ENCODE results near the gene DMRTB1. TPM values are rescaled to one million over a fixed set of nuclear protein-coding genes. Genes with fewer than 3 reads are reported as not detected.

DMRTB1 gene
- total RNA-seq, 2 experiments from 2014 or later = not detected

- Mint-ChIP-seq H3K27me3 (peaks cover 8% of the 10 kb centered on the region), H3K4me1 (peaks cover 3% of the 10 kb centered on the region), H3K9me3 (no peaks in the 10 kb centered on the region), H3K36me3 (no peaks in the 10 kb centered on the region), H3K27ac (no peak overlapping the region), H3K4me3 (no peak overlapping the region)
- DNase-seq (no peak), ATAC-seq (ENCODE audit: low read depth) (peak; percentile 17)
- POLR2A ChIA-PET = no interaction called here
Measured at GRCh38 chr1:53498555-53499131, 39.4 kb downstream of the DMRTB1 start.

GRCh38 chr1:53499257-53500203 is 40.3 kb downstream of the DMRTB1 start:
- ATAC-seq (ENCODE audit: low read depth) (no peak), DNase-seq (no peak)
- POLR2A ChIA-PET = no interaction called here
- no peak overlapping the region for H3K27ac Mint-ChIP-seq
- H3K27me3 Mint-ChIP-seq = peaks cover 2% of the 10 kb centered on the region
- H3K4me3 Mint-ChIP-seq = no peak overlapping the region
- H3K36me3 Mint-ChIP-seq = no peaks in the 10 kb centered on the region
- H3K4me1 Mint-ChIP-seq = peaks cover 3% of the 10 kb centered on the region
- no peaks in the 10 kb centered on the region for H3K9me3 Mint-ChIP-seq

- ATAC-seq (ENCODE audit: low read depth) = no peak
- POLR2A ChIA-PET = no interaction called here
- Mint-ChIP-seq H3K27me3 (no peaks in the 10 kb centered on the region), H3K4me1 (peaks cover 3% of the 10 kb centered on the region), H3K4me3 (no peak overlapping the region), H3K36me3 (no peaks in the 10 kb centered on the region), H3K9me3 (no peaks in the 10 kb centered on the region), H3K27ac (no peak overlapping the region)
- DNase-seq = no peak
Measured at GRCh38 chr1:53500204-53501064, 41.2 kb downstream of the DMRTB1 start.

GRCh38 chr1:53501065-53502005 is 42.1 kb downstream of the DMRTB1 start:
- Mint-ChIP-seq H3K27me3 (no peaks in the 10 kb centered on the region), H3K9me3 (no peaks in the 10 kb centered on the region), H3K4me1 (peaks cover 3% of the 10 kb centered on the region), H3K27ac (no peak overlapping the region), H3K36me3 (no peaks in the 10 kb centered on the region), H3K4me3 (no peak overlapping the region)
- ATAC-seq (ENCODE audit: low read depth) (no peak), DNase-seq (no peak)
- POLR2A ChIA-PET = no interaction called here

GRCh38 chr1:53502641-53503432 is 43.6 kb downstream of the DMRTB1 start:
- Mint-ChIP-seq H3K4me3 (no peak overlapping the region), H3K4me1 (peaks cover 3% of the 10 kb centered on the region), H3K36me3 (no peaks in the 10 kb centered on the region), H3K27ac (no peak overlapping the region), H3K27me3 (no peaks in the 10 kb centered on the region), H3K9me3 (no peaks in the 10 kb centered on the region)
- POLR2A ChIA-PET = no interaction called here
- ATAC-seq (ENCODE audit: low read depth) (no peak), DNase-seq (no peak)

- Mint-ChIP-seq H3K9me3 (no peaks in the 10 kb centered on the region), H3K27me3 (no peaks in the 10 kb centered on the region), H3K4me1 (peaks cover 3% of the 10 kb centered on the region), H3K27ac (no peak overlapping the region), H3K4me3 (no peak overlapping the region), H3K36me3 (no peaks in the 10 kb centered on the region)
- no peak for DNase-seq
- POLR2A ChIA-PET = no interaction called here
- no peak for ATAC-seq (ENCODE audit: low read depth)
Measured at GRCh38 chr1:53503433-53504217, 44.4 kb downstream of the DMRTB1 start.

- Mint-ChIP-seq H3K4me3 (no peak overlapping the region), H3K27ac (no peak overlapping the region), H3K36me3 (no peaks in the 10 kb centered on the region), H3K27me3 (no peaks in the 10 kb centered on the region), H3K4me1 (no peaks in the 10 kb centered on the region), H3K9me3 (no peaks in the 10 kb centered on the region)
- ATAC-seq (ENCODE audit: low read depth) (no peak), DNase-seq (no peak)
- POLR2A ChIA-PET = no interaction called here
Measured at GRCh38 chr1:53504901-53505300, 45.7 kb downstream of the DMRTB1 start.

GRCh38 chr1:53505401-53505800 is 46.2 kb downstream of the DMRTB1 start:
- H3K9me3 Mint-ChIP-seq = no peaks in the 10 kb centered on the region
- H3K27me3 Mint-ChIP-seq = no peaks in the 10 kb centered on the region
- no peak overlapping the region for H3K4me3 Mint-ChIP-seq
- no peaks in the 10 kb centered on the region for H3K4me1 Mint-ChIP-seq
- no peak for DNase-seq
- ATAC-seq (ENCODE audit: low read depth) = no peak
- no peaks in the 10 kb centered on the region for H3K36me3 Mint-ChIP-seq
- H3K27ac Mint-ChIP-seq = no peak overlapping the region
- POLR2A ChIA-PET = no interaction called here

- no peak overlapping the region for H3K4me3 Mint-ChIP-seq
- H3K9me3 Mint-ChIP-seq = no peaks in the 10 kb centered on the region
- H3K4me1 Mint-ChIP-seq = no peaks in the 10 kb centered on the region
- POLR2A ChIA-PET = no interaction called here
- no peaks in the 10 kb centered on the region for H3K27me3 Mint-ChIP-seq
- H3K36me3 Mint-ChIP-seq = no peaks in the 10 kb centered on the region
- DNase-seq (no peak), ATAC-seq (ENCODE audit: low read depth) (no peak)
- H3K27ac Mint-ChIP-seq = no peak overlapping the region
Measured at GRCh38 chr1:53505891-53506290, 46.7 kb downstream of the DMRTB1 start.

GRCh38 chr1:53506355-53507050 is 47.3 kb downstream of the DMRTB1 start:
- Mint-ChIP-seq H3K4me1 (no peaks in the 10 kb centered on the region), H3K9me3 (no peaks in the 10 kb centered on the region), H3K27ac (no peak overlapping the region), H3K36me3 (no peaks in the 10 kb centered on the region), H3K27me3 (no peaks in the 10 kb centered on the region), H3K4me3 (no peak overlapping the region)
- POLR2A ChIA-PET = no interaction called here
- no peak for ATAC-seq (ENCODE audit: low read depth)
- DNase-seq = no peak

- ATAC-seq (ENCODE audit: low read depth) = no peak
- POLR2A ChIA-PET = no interaction called here
- Mint-ChIP-seq H3K27ac (no peak overlapping the region), H3K4me1 (no peaks in the 10 kb centered on the region), H3K9me3 (no peaks in the 10 kb centered on the region), H3K4me3 (no peak overlapping the region), H3K36me3 (no peaks in the 10 kb centered on the region), H3K27me3 (no peaks in the 10 kb centered on the region)
- no peak for DNase-seq
Measured at GRCh38 chr1:53507116-53507820, 48.1 kb downstream of the DMRTB1 start.
